ENCODE results near the gene CRKL. TPM values are rescaled to one million over a fixed set of nuclear protein-coding genes. Genes with fewer than 3 reads are reported as not detected.

The CRKL gene
- total RNA-seq, 1 experiment from 2014 or later, result 106 TPM

GRCh38 chr22:20903093-20903492 is 14.1 kb upstream of the CRKL start:
- Histone ChIP-seq H3K4me1 (ENCODE audit: insufficient read depth, low read length) (no peaks in the 10 kb centered on the region), H2AFZ (ENCODE audit: low read length) (no peak overlapping the region), H4K91ac (ENCODE audit: insufficient read length, low read depth, low read length) (no peak overlapping the region), H2BK20ac (ENCODE audit: low read depth, low read length, poor library complexity, severe bottlenecking) (no peak overlapping the region), H3K14ac (ENCODE audit: insufficient read depth, low read length) (no peak overlapping the region), H3K79me2 (ENCODE audit: insufficient read depth, low read length) (no peaks in the 10 kb centered on the region), H3K79me1 (ENCODE audit: insufficient read depth, low read depth, low read length, poor library complexity, severe bottlenecking) (no peaks in the 10 kb centered on the region), H2AK5ac (ENCODE audit: insufficient read length, low read length) (no peak overlapping the region), H2BK15ac (ENCODE audit: low read depth, low read length) (no peak overlapping the region), H3K4me2 (ENCODE audit: insufficient read depth, insufficient read length, low read length) (no peak overlapping the region), H2BK12ac (ENCODE audit: insufficient read length, low read depth, low read length) (no peak overlapping the region), H3T11ph (ENCODE audit: low read length) (no peak overlapping the region), H3K4ac (ENCODE audit: low read depth, low read length) (no peak overlapping the region), H3K27me3 (ENCODE audit: insufficient read depth, low read length) (no peaks in the 10 kb centered on the region), H3K9ac (ENCODE audit: extremely low read depth, insufficient read length, low read length) (no peak overlapping the region), H3K27ac (ENCODE audit: insufficient read length, low read depth, low read length) (no peak overlapping the region), H4K8ac (replicated peaks; ENCODE audit: insufficient read length, low read depth, low read length) (no peak overlapping the region), H2BK5ac (ENCODE audit: insufficient read length, low read length) (no peak overlapping the region), H4K20me1 (ENCODE audit: control insufficient read depth, insufficient read depth, insufficient read length) (no peaks in the 10 kb centered on the region), H4K5ac (ENCODE audit: insufficient read length, low read depth, low read length) (no peak overlapping the region), H3K9me3 (ENCODE audit: control insufficient read depth, low read depth, low read length) (no peaks in the 10 kb centered on the region), H3K18ac (ENCODE audit: insufficient read length, low read depth, low read length) (no peak overlapping the region), H3K23ac (ENCODE audit: insufficient read length, low read depth, low read length) (no peak overlapping the region), H3K23me2 (ENCODE audit: insufficient read length, low read depth, low read length, poor library complexity, severe bottlenecking) (no peaks in the 10 kb centered on the region), H3K56ac (ENCODE audit: insufficient read length, low read depth, low read length) (no peak overlapping the region), H2BK120ac (ENCODE audit: low read depth, low read length, poor library complexity, severe bottlenecking) (no peak overlapping the region)
- TF ChIP-seq, protein P1, sequence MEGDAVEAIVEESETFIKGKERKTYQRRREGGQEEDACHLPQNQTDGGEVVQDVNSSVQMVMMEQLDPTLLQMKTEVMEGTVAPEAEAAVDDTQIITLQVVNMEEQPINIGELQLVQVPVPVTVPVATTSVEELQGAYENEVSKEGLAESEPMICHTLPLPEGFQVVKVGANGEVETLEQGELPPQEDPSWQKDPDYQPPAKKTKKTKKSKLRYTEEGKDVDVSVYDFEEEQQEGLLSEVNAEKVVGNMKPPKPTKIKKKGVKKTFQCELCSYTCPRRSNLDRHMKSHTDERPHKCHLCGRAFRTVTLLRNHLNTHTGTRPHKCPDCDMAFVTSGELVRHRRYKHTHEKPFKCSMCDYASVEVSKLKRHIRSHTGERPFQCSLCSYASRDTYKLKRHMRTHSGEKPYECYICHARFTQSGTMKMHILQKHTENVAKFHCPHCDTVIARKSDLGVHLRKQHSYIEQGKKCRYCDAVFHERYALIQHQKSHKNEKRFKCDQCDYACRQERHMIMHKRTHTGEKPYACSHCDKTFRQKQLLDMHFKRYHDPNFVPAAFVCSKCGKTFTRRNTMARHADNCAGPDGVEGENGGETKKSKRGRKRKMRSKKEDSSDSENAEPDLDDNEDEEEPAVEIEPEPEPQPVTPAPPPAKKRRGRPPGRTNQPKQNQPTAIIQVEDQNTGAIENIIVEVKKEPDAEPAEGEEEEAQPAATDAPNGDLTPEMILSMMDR (conservative IDR thresholded peaks at IDR 0.05), result no peak
- Mint-ChIP-seq H3K9me3 (no peaks in the 10 kb centered on the region), H3K4me3 (no peak overlapping the region), H3K27me3 (ENCODE audit: low read depth) (peaks cover 5% of the 10 kb centered on the region), H3K4me1 (no peaks in the 10 kb centered on the region), H3K36me3 (ENCODE audit: insufficient read depth in 1 of 3, low read depth in 3 of 3) (no peaks in the 10 kb centered on the region), H3K27ac (no peak overlapping the region)
- no peak for DNase-seq
- no CpG with 5 or more reads among the region's 2 CpGs for whole genome bisulfite sequencing (ENCODE audit: extremely low coverage, insufficient read length, low lambda C conversion rate)
